Stomach (tissue), 4 donors: ENCODE data around the gene MALSU1.

Experiments
- CTCF ChIP-seq, 7 experiments: fragments of 450-650 bp in 4 of 7; fragments of 200-600 bp in 3 of 7; sonication (generic) in 3 of 7; IDR thresholded peaks; one replicate each; pipeline ENCODE4 v1.5.1; 2016 to 2019; ENCODE audit warnings: antibody characterized with exemption in 7 of 7, control low read depth in 2 of 7, mild to moderate bottlenecking in 1 of 7
- EP300 ChIP-seq: sonication (generic); formaldehyde crosslinking; IDR thresholded peaks from one replicate; pipeline ENCODE4 v1.6.1; 2017; ENCODE audit warnings: antibody characterized with exemption
- POLR2A ChIP-seq, 4 donors: fragments of 450-650 bp; IDR thresholded peaks; one replicate each; pipeline ENCODE4 v1.6.1; 2016; ENCODE audit warnings: antibody characterized with exemption in 4 of 4, control low read depth in 2 of 4, mild to moderate bottlenecking in 1 of 4, moderate library complexity in 1 of 4
- POLR2AphosphoS5 ChIP-seq, 3 donors: sonication (generic); formaldehyde crosslinking; IDR thresholded peaks; one replicate each; pipeline ENCODE4 v1.6.1; 2016; ENCODE audit warnings: antibody characterized with exemption in 3 of 3

- TF ChIP-seq CTCF (IDR thresholded peaks at IDR 0.05) (no peak), EP300 (no peak), POLR2A (IDR thresholded peaks at IDR 0.05) (no peak), POLR2AphosphoS5 (IDR thresholded peaks at IDR 0.05) (no peak)
Measured at GRCh38 chr7:23264916-23265458, 34.2 kb upstream of the MALSU1 start.
